K562 (cell line): Measurements from ENCODE around the gene NPTX2. TPM values are rescaled to one million over a fixed set of nuclear protein-coding genes. Genes with fewer than 3 reads are reported as not detected.

Experiments
- ATAC-seq: fragments of 200-7000 bp; cut with Tn5 transposase; 3 replicates; pipeline ENCODE4 v1.9.1; 2020; ENCODE audit warnings: moderate library complexity
- BruUV-seq: library from RNA; stranded (reverse); fragments of 400-500 nt; replicated peaks from 2 replicates; lab custom pipeline; 2021; lab: Mats Ljungman, UMichigan
- CTCF ChIA-PET: fragments of 300-600 bp; formaldehyde crosslinking; extraction: SDS; loops from one replicate; lab custom pipeline; 2021; ENCODE audit warnings: low intra/inter-chr PET ratio; lab: Yijun Ruan, JAX
- POLR2A ChIA-PET: fragments of 300-600, 350-650 bp; sonication (Branson Sonifier 250); formaldehyde crosslinking; extraction: SDS; loops from one replicate; lab custom pipeline; 2021; ENCODE audit warnings: antibody characterized with exemption, inconsistent platforms; lab: Yijun Ruan, JAX
- DNase-seq, 4 experiments: peaks; one replicate each; pipeline versions ENCODE4 v3.0.0 to v3.0.0-alpha.2; 2011 to 2018; ENCODE audit warnings: low spot score in 3 of 4, mixed read lengths in 3 of 4; ENCODE audit errors: extremely low read depth in 1 of 4
- FAIRE-seq: peaks from 2 replicates; lab custom pipeline; 2011; peaks lifted over from hg19 to GRCh38; lab: Jason Lieb, UNC
- H2AFZ ChIP-seq: 2 replicates; pipeline ENCODE4 v1.6.0; 2011; ENCODE audit warnings: low read depth, low read length, control low read depth, inconsistent platforms
- H3K27ac ChIP-seq: fragments of 200-600 bp; 3 replicates; pipeline ENCODE4 v1.8.0; 2011; ENCODE audit warnings: low read depth, mild to moderate bottlenecking, control low read depth, inconsistent platforms, low read length, moderate library complexity, mixed read lengths; ENCODE audit errors: extremely low read depth
- H3K27me3 ChIP-seq, 2 experiments: fragments of 300-600 bp in 1 of 2; 2 replicates in 1 of 2; 3 replicates in 1 of 2; pipeline versions ENCODE4 v1.6.0 to v1.8.0; 2011; ENCODE audit warnings: inconsistent platforms in 2 of 2, low read length in 2 of 2, mild to moderate bottlenecking in 1 of 2, mixed read lengths in 1 of 2, moderate library complexity in 1 of 2; ENCODE audit not compliant: control insufficient read depth in 2 of 2, insufficient read depth in 2 of 2
- H3K36me3 ChIP-seq: fragments of 300-600 bp; 3 replicates; pipeline ENCODE4 v1.8.0; 2011; ENCODE audit warnings: mild to moderate bottlenecking, low read length, inconsistent platforms; ENCODE audit not compliant: control insufficient read depth, insufficient read depth
- H3K4me1 ChIP-seq, 2 experiments: fragments of 200-600 bp in 1 of 2; replicated peaks in 1 of 2; 2 replicates in 1 of 2; 3 replicates in 1 of 2; pipeline versions ENCODE4 v1.5.1 to v1.8.0; 2011; ENCODE audit warnings: inconsistent platforms in 2 of 2, low read length in 2 of 2, mild to moderate bottlenecking in 1 of 2, mixed read lengths in 1 of 2, moderate library complexity in 1 of 2; ENCODE audit not compliant: control insufficient read depth in 2 of 2, insufficient read depth in 2 of 2
- H3K4me2 ChIP-seq: 2 replicates; pipeline ENCODE4 v1.6.1; 2011; ENCODE audit warnings: low read length, control low read depth, inconsistent platforms, mixed read lengths; ENCODE audit not compliant: insufficient read depth
- H3K4me3 ChIP-seq: fragments of 200-600 bp; sonication (generic), shearing (Covaris generic); 2 replicates; pipeline ENCODE4 v1.5.1; 2016; ENCODE audit warnings: control low read depth, inconsistent platforms
- H3K79me2 ChIP-seq: fragments of 200-600 bp; 3 replicates; pipeline ENCODE4 v1.8.0; 2011; ENCODE audit warnings: low read length, inconsistent platforms; ENCODE audit not compliant: control insufficient read depth, insufficient read depth
- H3K9ac ChIP-seq, 2 experiments: 2 replicates each; pipeline versions ENCODE4 v1.6.0 to v1.6.1; 2011; ENCODE audit warnings: low read depth in 2 of 2, low read length in 2 of 2, control low read depth in 1 of 2, inconsistent platforms in 1 of 2, mild to moderate bottlenecking in 1 of 2, mixed read lengths in 1 of 2; ENCODE audit not compliant: insufficient read depth in 1 of 2
- H3K9me1 ChIP-seq: one replicate; pipeline ENCODE4 v1.6.0; 2011; ENCODE audit warnings: inconsistent platforms, mild to moderate bottlenecking, low read length, moderate library complexity; ENCODE audit not compliant: control insufficient read depth, insufficient read depth
- H3K9me3 ChIP-seq: replicated peaks from 2 replicates; pipeline ENCODE4 v1.5.1; 2011; ENCODE audit warnings: low read depth, low read length, inconsistent platforms; ENCODE audit not compliant: control insufficient read depth, insufficient read depth
- H4K20me1 ChIP-seq: replicated peaks from 2 replicates; pipeline ENCODE4 v1.6.1; 2011; ENCODE audit warnings: low read length, inconsistent platforms, mixed read lengths; ENCODE audit not compliant: control insufficient read depth, insufficient read depth
- BRD4 ChIP-seq: fragments of 200-600 bp; sonication (generic); IDR thresholded peaks from 2 replicates; pipeline ENCODE4 v1.6.1; 2017; ENCODE audit warnings: inconsistent platforms
- GTF2A2 ChIP-seq: IDR thresholded peaks from 2 replicates; pipeline ENCODE4 v1.6.1; 2016; ENCODE audit warnings: mild to moderate bottlenecking, missing genetic modification characterization, missing compliant biosample characterization
- JUNB ChIP-seq: fragments of 450-650 bp; formaldehyde crosslinking; conservative IDR thresholded peaks from 2 replicates; pipeline ENCODE4 v1.4.0; 2020; ENCODE audit warnings: mild to moderate bottlenecking
- KDM2B ChIP-seq: fragments of 250-450 bp; sonication (Bioruptor Pico); IDR thresholded peaks from 2 replicates; pipeline ENCODE4 v1.8.0; 2021; ENCODE audit warnings: mild to moderate bottlenecking, moderate library complexity
- MECOM ChIP-seq: fragments of 250-450 bp; sonication (Bioruptor Pico); IDR thresholded peaks from 2 replicates; pipeline ENCODE4 v1.8.0; 2022; ENCODE audit warnings: inconsistent platforms
- NCOA2 ChIP-seq, 2 experiments: fragments of 450-650 bp; IDR thresholded peaks; 2 replicates each; pipeline ENCODE4 v1.6.1; 2018; ENCODE audit warnings: mild to moderate bottlenecking in 2 of 2, moderate library complexity in 1 of 2; ENCODE audit not compliant: partially characterized antibody in 2 of 2
- RBM25 ChIP-seq: fragments of 200-400 bp; formaldehyde crosslinking; IDR thresholded peaks from 2 replicates; pipeline ENCODE4 v1.6.1; 2018; ENCODE audit warnings: low read length, low read depth, moderate library complexity; ENCODE audit not compliant: severe bottlenecking
- SAP30 ChIP-seq: fragments of 200-600 bp; sonication (generic); IDR thresholded peaks from 2 replicates; pipeline ENCODE4 v1.6.1; 2012; ENCODE audit warnings: borderline replicate concordance, low read depth, mild to moderate bottlenecking, moderate library complexity, low read length, control low read depth, inconsistent platforms; ENCODE audit not compliant: insufficient read depth, poor library complexity, severe bottlenecking
- SMARCA5 ChIP-seq: fragments of 450-650 bp; IDR thresholded peaks from 2 replicates; pipeline ENCODE4 v1.6.1; 2016
- WGBS: fragments of 100-300 bp; shearing (Covaris generic); methylation state at CpG from one replicate; pipeline ENCODE4 v1.1.6; 2016; ENCODE audit warnings: low coverage, mixed read lengths; ENCODE audit not compliant: insufficient coverage; ENCODE audit errors: missing lambda C conversion rate; 5-methylcytosine and 5-hydroxymethylcytosine counted together
- in situ Hi-C: fragments of 300-500 bp; cut with MboI; formaldehyde crosslinking; loops from 4 replicates; pipeline ENCODE4 v1.15.0; 2018; ENCODE audit warnings: inconsistent platforms, mixed read lengths
- intact Hi-C: fragments of 100-400 bp; cut with micrococcal nuclease; formaldehyde crosslinking; loops from 2 replicates; pipeline ENCODE4 v1.14.2; 2022
- polyA plus RNA-seq, 8 experiments: library from polyadenylated mRNA; depleted of rRNA in 4 of 8; stranded (reverse) in 5 of 8; unstranded in 3 of 8; fragments of >200 nt; fragmentation: Nextera tagmentation in 2 of 8; fragmentation: Illumina TruSeq in 1 of 8; extraction: Ambion mirVana in 2 of 8; extraction: Trizol in 1 of 8; gene quantifications; 2 replicates each; pipeline versions ENCODE4 v1.2.1 to v1.2.3, GENCODE V29; 2011 to 2014; ENCODE audit warnings: inconsistent platforms in 1 of 8, missing spikeins in 1 of 8
- total RNA-seq, 7 experiments: library from RNA; depleted of rRNA in 6 of 7; stranded (reverse); fragments of >200 nt in 6 of 7; fragmentation: Illumina TruSeq in 2 of 7; extraction: Trizol in 2 of 7; gene quantifications; 2 replicates each; pipeline versions ENCODE4 v1.2.1 to v1.2.3, GENCODE V29; 2011 to 2021; ENCODE audit warnings: low replicate concordance in 1 of 7
- TF ChIP-seq, protein P1 (sequence below): fragments of 450-650 bp; conservative IDR thresholded peaks from 2 replicates; pipeline ENCODE4 v1.6.1; 2016; ENCODE audit warnings: missing genetic modification characterization, low read depth, mild to moderate bottlenecking, control low read depth, missing compliant biosample characterization
- TF ChIP-seq, protein P2 (sequence below): sonication (generic); formaldehyde crosslinking; IDR thresholded peaks from 2 replicates; pipeline ENCODE4 v1.9.0; 2022; ENCODE audit warnings: mild to moderate bottlenecking, missing genetic modification reagents

Gene NPTX2
- total and polyA plus RNA-seq, 9 of the 15 experiments (the other 6 are each of a cell fraction or from before 2014, with no cell fraction given) = 0.07 TPM; not detected in 8

DNA sequence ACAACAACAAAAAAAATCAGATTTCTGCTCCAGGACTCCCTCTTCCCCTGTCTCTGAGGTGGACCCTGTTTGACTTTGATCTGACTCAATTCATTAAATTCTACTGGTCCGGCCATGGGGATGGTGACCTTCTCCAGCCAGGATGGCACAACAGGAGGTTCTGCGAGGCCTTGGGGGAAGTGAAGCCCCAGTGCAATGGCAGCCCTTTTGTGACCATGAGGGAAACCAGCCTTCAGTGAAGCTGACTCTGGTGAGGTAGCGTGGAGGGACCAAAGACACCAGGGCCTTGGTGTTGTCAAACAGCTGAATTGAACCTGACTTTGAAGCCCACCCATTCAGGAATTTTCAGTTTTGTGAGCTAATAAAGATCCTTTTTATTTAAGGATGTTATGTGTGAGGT is 44.5 kb downstream of the NPTX2 start:
- no peak for ATAC-seq
- no peak overlapping the region for H3K4me3 ChIP-seq
- no peaks in the 10 kb centered on the region for H4K20me1 ChIP-seq
- TF ChIP-seq, protein P1, sequence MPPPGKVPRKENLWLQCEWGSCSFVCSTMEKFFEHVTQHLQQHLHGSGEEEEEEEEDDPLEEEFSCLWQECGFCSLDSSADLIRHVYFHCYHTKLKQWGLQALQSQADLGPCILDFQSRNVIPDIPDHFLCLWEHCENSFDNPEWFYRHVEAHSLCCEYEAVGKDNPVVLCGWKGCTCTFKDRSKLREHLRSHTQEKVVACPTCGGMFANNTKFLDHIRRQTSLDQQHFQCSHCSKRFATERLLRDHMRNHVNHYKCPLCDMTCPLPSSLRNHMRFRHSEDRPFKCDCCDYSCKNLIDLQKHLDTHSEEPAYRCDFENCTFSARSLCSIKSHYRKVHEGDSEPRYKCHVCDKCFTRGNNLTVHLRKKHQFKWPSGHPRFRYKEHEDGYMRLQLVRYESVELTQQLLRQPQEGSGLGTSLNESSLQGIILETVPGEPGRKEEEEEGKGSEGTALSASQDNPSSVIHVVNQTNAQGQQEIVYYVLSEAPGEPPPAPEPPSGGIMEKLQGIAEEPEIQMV (tag) = no peak
- TF ChIP-seq RBM25 = peak; percentile 79
- intact Hi-C loops (no loop called here), in situ Hi-C loops (no loop called here)
- CTCF ChIA-PET = no interaction called here
- no peaks in the 10 kb centered on the region for H3K4me1 ChIP-seq
- no peaks in the 10 kb centered on the region for H3K79me2 ChIP-seq
- H3K36me3 ChIP-seq = no peaks in the 10 kb centered on the region
- no TSS peak for BruUV-seq
- H3K27ac ChIP-seq = no peak overlapping the region
- POLR2A ChIA-PET = interaction anchor here (0.7 kb wide), 1 partner anchor 48 kb away, joined by 3 read pairs; no protein-coding TSS in a partner anchor
- peaks cover 7 to 40% of the 10 kb centered on the region in 2 experiments; a peak in 4 of 5 replicates for H3K27me3 ChIP-seq
- no peak overlapping the region for H3K4me2 ChIP-seq
- no peak for DNase-seq
- FAIRE-seq = no peak
- no peaks in the 10 kb centered on the region for H3K9me1 ChIP-seq
- no peaks in the 10 kb centered on the region for H3K9me3 ChIP-seq
- no peak overlapping the region for H2AFZ ChIP-seq
- WGBS = 2% methylated on average over 3 of the region's 3 CpGs
- no peak overlapping the region for H3K9ac ChIP-seq

DNA sequence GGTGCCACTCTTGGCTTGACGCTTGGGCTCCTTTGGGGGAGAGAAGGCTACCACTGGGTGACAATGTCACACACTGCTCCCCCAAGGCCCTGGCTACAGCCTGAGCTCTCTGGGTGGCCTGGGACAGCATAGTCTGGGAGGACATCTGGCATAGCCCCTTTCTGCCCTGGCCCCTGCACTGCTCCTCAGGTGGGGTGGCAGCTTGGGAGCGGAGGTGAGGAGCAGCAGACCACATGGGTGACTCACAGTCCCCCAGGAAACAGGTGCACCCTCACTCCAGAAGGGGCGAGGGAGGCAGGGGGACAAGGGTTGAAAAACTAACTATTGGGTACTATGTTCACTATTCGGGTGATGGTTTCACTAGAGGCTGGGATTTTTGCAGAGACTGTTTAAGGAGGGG is 45.2 kb downstream of the NPTX2 start:
- Histone ChIP-seq H3K4me3 (no peak overlapping the region), H3K27ac (no peak overlapping the region), H3K9ac (no peak overlapping the region), H3K27me3 (peaks cover 7 to 38% of the 10 kb centered on the region in 2 experiments; a peak in 4 of 5 replicates), H3K4me2 (no peak overlapping the region), H3K9me1 (no peaks in the 10 kb centered on the region), H3K9me3 (no peaks in the 10 kb centered on the region), H3K36me3 (no peaks in the 10 kb centered on the region), H3K79me2 (no peaks in the 10 kb centered on the region), H3K4me1 (no peaks in the 10 kb centered on the region), H2AFZ (no peak overlapping the region), H4K20me1 (no peaks in the 10 kb centered on the region)
- ChIA-PET POLR2A (no interaction called here), CTCF (no interaction called here)
- WGBS = 0% methylated on average over 4 of the region's 4 CpGs
- no TSS peak for BruUV-seq
- in situ Hi-C loops = no loop called here
- DNase-seq (no peak), ATAC-seq (no peak), FAIRE-seq (no peak)
- intact Hi-C loops = no loop called here
- no peak for TF ChIP-seq MECOM (CRISPR knock-in tag)
- TF ChIP-seq JUNB (CRISPR knock-in tag) = no peak
- TF ChIP-seq, protein P2, sequence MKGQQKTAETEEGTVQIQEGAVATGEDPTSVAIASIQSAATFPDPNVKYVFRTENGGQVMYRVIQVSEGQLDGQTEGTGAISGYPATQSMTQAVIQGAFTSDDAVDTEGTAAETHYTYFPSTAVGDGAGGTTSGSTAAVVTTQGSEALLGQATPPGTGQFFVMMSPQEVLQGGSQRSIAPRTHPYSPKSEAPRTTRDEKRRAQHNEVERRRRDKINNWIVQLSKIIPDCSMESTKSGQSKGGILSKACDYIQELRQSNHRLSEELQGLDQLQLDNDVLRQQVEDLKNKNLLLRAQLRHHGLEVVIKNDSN (CRISPR knock-in tag) = no peak
- TF ChIP-seq GTF2A2 (tag) = no peak
- TF ChIP-seq SMARCA5 = no peak
- TF ChIP-seq BRD4 = no peak
- TF ChIP-seq SAP30 = no peak
- TF ChIP-seq KDM2B (CRISPR knock-in tag) = no peak
- TF ChIP-seq NCOA2 (IDR thresholded peaks at IDR 0.05; ENCODE audit: partially characterized antibody in 2 of 2) = no peak
